ENCODE data around the gene CTDP1. TPM values are rescaled to one million over a fixed set of nuclear protein-coding genes. Genes with fewer than 3 reads are reported as not detected.

Gene CTDP1
- total and polyA plus RNA-seq, 9 of the 15 experiments (the other 6 are each of a cell fraction or from before 2014, with no cell fraction given): 0.07 to 19.2 (median 4.0) TPM

GRCh38 chr18:79639072-79639829 is 40.4 kb upstream of the CTDP1 start:
- Histone ChIP-seq H2AFZ (ENCODE audit: low read depth, low read length) (no peak overlapping the region), H3K4me2 (ENCODE audit: insufficient read depth, low read length) (no peak overlapping the region), H3K4me1 (replicated peaks in 1 of 2; ENCODE audit: control insufficient read depth in 2 of 2, insufficient read depth in 2 of 2, low read length in 2 of 2) (0 out of 5 replicates have a peak, but pooled peaks cover 0 to 14% of the 10 kb centered on the region in 2 experiments), H3K9ac (ENCODE audit: insufficient read depth in 1 of 2, low read depth in 2 of 2, low read length in 2 of 2) (no peak overlapping the region), H3K9me1 (ENCODE audit: control insufficient read depth, insufficient read depth, low read length) (no peaks in the 10 kb centered on the region), H3K36me3 (ENCODE audit: control insufficient read depth, insufficient read depth, low read length) (no peaks in the 10 kb centered on the region), H3K4me3 (no peak overlapping the region), H3K79me2 (ENCODE audit: control insufficient read depth, insufficient read depth, low read length) (no peaks in the 10 kb centered on the region), H3K9me3 (replicated peaks; ENCODE audit: control insufficient read depth, insufficient read depth, low read depth, low read length) (no peaks in the 10 kb centered on the region), H3K27ac (ENCODE audit: extremely low read depth, low read depth, low read length) (no peak overlapping the region), H4K20me1 (replicated peaks; ENCODE audit: control insufficient read depth, insufficient read depth, low read length) (no peaks in the 10 kb centered on the region), H3K27me3 (ENCODE audit: control insufficient read depth in 2 of 2, insufficient read depth in 2 of 2, low read length in 2 of 2) (peaks cover 0 to 15% of the 10 kb centered on the region in 2 experiments; a peak in 3 of 5 replicates)
- DNase-seq (ENCODE audit: extremely low read depth in 1 of 4, low spot score in 3 of 4): no peak
- ChIA-PET CTCF (ENCODE audit: low intra/inter-chr PET ratio) (no interaction called here), POLR2A (interaction anchor here (0.6 kb wide), 1 partner anchor 256 kb away, joined by 3 read pairs; no protein-coding TSS in a partner anchor)
- ATAC-seq: no peak
- FAIRE-seq: no peak
- BruUV-seq (replicated peaks): no TSS peak
- intact Hi-C loops (cut with micrococcal nuclease): no loop called here
- TF ChIP-seq RAD21 (CRISPR knock-in tag; conservative IDR thresholded peaks at IDR 0.05 in 1 of 2, IDR thresholded peaks at IDR 0.05 in 1 of 2) (peak; percentile 7 to 47; a peak in 2 of 4 replicates), MCM2 (IDR thresholded peaks at IDR 0.05; ENCODE audit: low read depth) (no peak)
- TF ChIP-seq, protein P1, sequence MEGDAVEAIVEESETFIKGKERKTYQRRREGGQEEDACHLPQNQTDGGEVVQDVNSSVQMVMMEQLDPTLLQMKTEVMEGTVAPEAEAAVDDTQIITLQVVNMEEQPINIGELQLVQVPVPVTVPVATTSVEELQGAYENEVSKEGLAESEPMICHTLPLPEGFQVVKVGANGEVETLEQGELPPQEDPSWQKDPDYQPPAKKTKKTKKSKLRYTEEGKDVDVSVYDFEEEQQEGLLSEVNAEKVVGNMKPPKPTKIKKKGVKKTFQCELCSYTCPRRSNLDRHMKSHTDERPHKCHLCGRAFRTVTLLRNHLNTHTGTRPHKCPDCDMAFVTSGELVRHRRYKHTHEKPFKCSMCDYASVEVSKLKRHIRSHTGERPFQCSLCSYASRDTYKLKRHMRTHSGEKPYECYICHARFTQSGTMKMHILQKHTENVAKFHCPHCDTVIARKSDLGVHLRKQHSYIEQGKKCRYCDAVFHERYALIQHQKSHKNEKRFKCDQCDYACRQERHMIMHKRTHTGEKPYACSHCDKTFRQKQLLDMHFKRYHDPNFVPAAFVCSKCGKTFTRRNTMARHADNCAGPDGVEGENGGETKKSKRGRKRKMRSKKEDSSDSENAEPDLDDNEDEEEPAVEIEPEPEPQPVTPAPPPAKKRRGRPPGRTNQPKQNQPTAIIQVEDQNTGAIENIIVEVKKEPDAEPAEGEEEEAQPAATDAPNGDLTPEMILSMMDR (IDR thresholded peaks at IDR 0.05 in 2 of 3, conservative IDR thresholded peaks at IDR 0.05 in 1 of 3; ENCODE audit: insufficient read depth in 2 of 3, low read depth in 1 of 3, low read length in 3 of 3): peak in 1 of 3 experiments; percentile 29; a peak in 1 of 6 replicates
- 16% methylated on average over 9 of the region's 10 CpGs for WGBS (ENCODE audit: insufficient coverage, low coverage, missing lambda C conversion rate)
- in situ Hi-C loops (cut with MboI): no loop called here
